ENCODE measurements around the gene VAV2. TPM values are rescaled to one million over a fixed set of nuclear protein-coding genes. Genes with fewer than 3 reads are reported as not detected.

Gene VAV2
- polyA plus RNA-seq, 2 of the 4 experiments (the other 2 are of a cell fraction), result 9.8 to 21.4 TPM

GRCh38 chr9:133906218-133906617, 85.9 kb downstream of the VAV2 start:
- 88% methylated on average over 9 of the region's 13 CpGs for WGBS (ENCODE audit: missing lambda C conversion rate)
- FAIRE-seq (no peak), DNase-seq (ENCODE audit: low read depth in 1 of 2, low spot score in 1 of 2) (no peak), ATAC-seq (no peak)
- POLR2A ChIA-PET, result no interaction called here
- H3K4me3 ChIP-seq, result no peak overlapping the region
- CTCF ChIA-PET, result interaction anchor here (0.8 to 1.4 kb wide), 2 partner anchors 19 to 89 kb away, joined by 3 read pairs; no protein-coding TSS in a partner anchor
- no peak overlapping the region for H3K27ac ChIP-seq
- no peak for TF ChIP-seq MAX (IDR thresholded peaks at IDR 0.05)
- TF ChIP-seq HDAC2 (IDR thresholded peaks at IDR 0.05), result no peak
- TF ChIP-seq ESRRA (IDR thresholded peaks at IDR 0.05; ENCODE audit: borderline replicate concordance, low read length), result no peak
- no peak for TF ChIP-seq POLR2A (IDR thresholded peaks at IDR 0.05; ENCODE audit: low read length)
- no peak for TF ChIP-seq FOSL2 (IDR thresholded peaks at IDR 0.05)
- TF ChIP-seq FOSL2 (CRISPR knock-in tag; IDR thresholded peaks at IDR 0.05), result no peak
- no peak for TF ChIP-seq ELK1 (IDR thresholded peaks at IDR 0.05; ENCODE audit: low read depth, low read length)
- TF ChIP-seq REST (IDR thresholded peaks at IDR 0.05), result no peak
- no peak for TF ChIP-seq HOXA7 (CRISPR knock-in tag; IDR thresholded peaks at IDR 0.05)
- no peak for TF ChIP-seq NFE2L2 (conservative IDR thresholded peaks at IDR 0.05; ENCODE audit: low read length)
- TF ChIP-seq NR3C1 (IDR thresholded peaks at IDR 0.05), result no peak
- no peak for TF ChIP-seq MAFK (IDR thresholded peaks at IDR 0.05; ENCODE audit: partially characterized antibody)
- TF ChIP-seq RCOR1 (IDR thresholded peaks at IDR 0.05; ENCODE audit: low read depth, low read length), result no peak
- TF ChIP-seq FOXS1 (CRISPR knock-in tag; IDR thresholded peaks at IDR 0.05), result no peak
- no peak for TF ChIP-seq NPAS2 (CRISPR knock-in tag; IDR thresholded peaks at IDR 0.05; ENCODE audit: borderline replicate concordance)
- TF ChIP-seq JUNB (IDR thresholded peaks at IDR 0.05), result no peak
- no peak for TF ChIP-seq SREBF2 (IDR thresholded peaks at IDR 0.05)
- H3K4me2 ChIP-seq, result no peak overlapping the region
- no peaks in the 10 kb centered on the region for H3K9me3 ChIP-seq
- H3K4me1 ChIP-seq, result no peaks in the 10 kb centered on the region

GRCh38 chr9:133905493-133905892, 86.6 kb downstream of the VAV2 start:
- ChIA-PET CTCF (interaction anchor here (0.8 to 1.3 kb wide), 2 partner anchors 32 to 89 kb away, joined by 3 read pairs; no protein-coding TSS in a partner anchor), POLR2A (no interaction called here)
- no peak for TF ChIP-seq RARB (CRISPR knock-in tag; IDR thresholded peaks at IDR 0.05)
- TF ChIP-seq BHLHE40 (IDR thresholded peaks at IDR 0.05; ENCODE audit: low read depth, low read length), result no peak
- no peak for TF ChIP-seq HOXB13 (CRISPR knock-in tag; IDR thresholded peaks at IDR 0.05; ENCODE audit: low read depth)
- no peak for TF ChIP-seq MAFK (IDR thresholded peaks at IDR 0.05; ENCODE audit: partially characterized antibody)
- no peak for TF ChIP-seq GATA3 (IDR thresholded peaks at IDR 0.05; ENCODE audit: borderline replicate concordance)
- no peak for TF ChIP-seq HOXB5 (CRISPR knock-in tag; IDR thresholded peaks at IDR 0.05)
- no peak for TF ChIP-seq HOXA7 (CRISPR knock-in tag; IDR thresholded peaks at IDR 0.05)
- no peak for TF ChIP-seq KDM5A (IDR thresholded peaks at IDR 0.05)
- TF ChIP-seq ELK1 (IDR thresholded peaks at IDR 0.05; ENCODE audit: low read depth, low read length), result no peak
- TF ChIP-seq EP300 (IDR thresholded peaks at IDR 0.05), result no peak
- TF ChIP-seq HEYL (CRISPR knock-in tag; IDR thresholded peaks at IDR 0.05), result no peak
- no peak for TF ChIP-seq CEBPB (IDR thresholded peaks at IDR 0.05)
- TF ChIP-seq NFE2L2 (conservative IDR thresholded peaks at IDR 0.05; ENCODE audit: low read length), result no peak
- TF ChIP-seq REST (IDR thresholded peaks at IDR 0.05), result no peak
- TF ChIP-seq MAZ (IDR thresholded peaks at IDR 0.05; ENCODE audit: borderline replicate concordance, low read depth, low read length), result no peak
- TF ChIP-seq CBX2 (IDR thresholded peaks at IDR 0.05; ENCODE audit: borderline replicate concordance, low read depth), result no peak

More at GRCh38 chr9:133905493-133905892, 86.6 kb downstream of the VAV2 start:
- H3K27ac ChIP-seq, result no peak overlapping the region
- ATAC-seq (no peak), DNase-seq (ENCODE audit: low read depth in 1 of 2, low spot score in 1 of 2) (no peak), FAIRE-seq (no peak)
- WGBS (ENCODE audit: missing lambda C conversion rate), result 93% methylated on average over 6 of the region's 6 CpGs
- no peak overlapping the region for H3K4me3 ChIP-seq
- H3K9me3 ChIP-seq, result no peaks in the 10 kb centered on the region
- no peaks in the 10 kb centered on the region for H3K4me1 ChIP-seq
- no peak overlapping the region for H3K4me2 ChIP-seq

Data from A549 (cell line).